Activated naive CD8-positive, alpha-beta T cell treated with anti-CD3 and anti-CD28 coated beads for 36 hours (primary cell): ENCODE measurements around the gene CCL7. TPM values are rescaled to one million over a fixed set of nuclear protein-coding genes. Genes with fewer than 3 reads are reported as not detected.

Experiments used
- DNase-seq: peaks from one replicate; pipeline ENCODE4 v3.0.0; 2021
- H3K27ac Mint-ChIP-seq: one replicate; pipeline ENCODE4 v1.8.0; 2022; ENCODE audit warnings: mild to moderate bottlenecking, moderate library complexity, mixed read lengths
- H3K27me3 Mint-ChIP-seq: one replicate; pipeline ENCODE4 v1.8.0; 2022; ENCODE audit warnings: mild to moderate bottlenecking, mixed read lengths
- H3K36me3 Mint-ChIP-seq: one replicate; pipeline ENCODE4 v1.8.0; 2021; ENCODE audit warnings: mild to moderate bottlenecking, mixed read lengths
- H3K4me1 Mint-ChIP-seq: one replicate; pipeline ENCODE4 v1.8.0; 2021; ENCODE audit warnings: mixed read lengths
- H3K4me3 Mint-ChIP-seq: one replicate; pipeline ENCODE4 v1.8.0; 2022; ENCODE audit warnings: mild to moderate bottlenecking, moderate library complexity, mixed read lengths
- H3K9me3 Mint-ChIP-seq: one replicate; pipeline ENCODE4 v1.8.0; 2022; ENCODE audit warnings: mixed read lengths
- total RNA-seq, 2 experiments: library from RNA; stranded (reverse); gene quantifications; one replicate each; pipeline ENCODE4 v1.2.3, GENCODE V29; 2021

CCL7 gene
- total RNA-seq, 2 experiments from 2014 or later, result not detected

DNA sequence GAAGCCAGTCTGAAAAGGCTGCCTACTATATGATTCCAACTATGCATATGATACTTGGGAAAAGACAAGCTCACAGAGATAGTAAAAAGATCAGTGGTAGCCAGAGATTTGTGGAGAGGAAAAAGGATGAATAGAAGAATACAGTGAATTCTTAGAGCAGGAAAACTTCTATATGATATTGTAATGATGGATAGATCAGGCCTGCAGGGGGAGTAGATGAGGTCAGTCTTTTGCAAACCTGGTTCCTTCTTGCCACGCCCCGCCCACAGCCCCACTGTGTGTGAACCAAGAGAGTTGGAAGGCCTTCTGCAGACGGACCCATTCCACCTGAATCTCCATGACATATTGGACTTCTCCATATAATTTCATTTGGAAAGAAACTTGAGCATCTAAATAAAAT lies 48.5 kb downstream of the CCL7 start:
- no peak overlapping the region for H3K4me3 Mint-ChIP-seq
- no peak for DNase-seq
- no peaks in the 10 kb centered on the region for H3K9me3 Mint-ChIP-seq
- H3K27me3 Mint-ChIP-seq, result peaks cover 9% of the 10 kb centered on the region
- no peaks in the 10 kb centered on the region for H3K36me3 Mint-ChIP-seq
- H3K4me1 Mint-ChIP-seq, result no peaks in the 10 kb centered on the region
- H3K27ac Mint-ChIP-seq, result no peak overlapping the region

DNA sequence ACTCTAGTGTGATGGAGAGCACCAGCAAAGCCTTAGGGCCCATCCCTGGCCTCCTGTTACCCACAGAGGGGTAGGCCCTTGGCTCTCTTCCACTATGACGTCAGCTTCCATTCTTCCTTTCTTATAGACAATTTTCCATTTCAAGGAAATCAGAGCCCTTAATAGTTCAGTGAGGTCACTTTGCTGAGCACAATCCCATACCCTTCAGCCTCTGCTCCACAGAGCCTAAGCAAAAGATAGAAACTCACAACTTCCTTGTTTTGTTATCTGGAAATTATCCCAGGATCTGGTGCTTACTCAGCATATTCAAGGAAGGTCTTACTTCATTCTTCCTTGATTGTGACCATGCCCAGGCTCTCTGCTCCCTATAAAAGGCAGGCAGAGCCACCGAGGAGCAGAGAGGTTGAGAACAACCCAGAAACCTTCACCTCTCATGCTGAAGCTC lies 49.0 kb downstream of the CCL7 start, which contains the start of gene CCL8:
Gene CCL8 (plus strand): TSS at position 397 of the 445 bp plus-strand sequence. CDS start 67 bp downstream, outside the sequence.
- Mint-ChIP-seq H3K4me1 (no peaks in the 10 kb centered on the region), H3K36me3 (no peaks in the 10 kb centered on the region), H3K27ac (no peak within 1 kb of the TSS), H3K9me3 (peaks cover under 1% of the 10 kb centered on the region), H3K27me3 (peaks cover 9% of the 10 kb centered on the region), H3K4me3 (no peak within 1 kb of the TSS)
- DNase-seq, result no peak

Other genes starting within 250 kb of the CCL7 start
- gene CCL2, start 14.9 kb upstream of the CCL7 start, total RNA-seq, result not detected
- gene CCL11, start 15.5 kb downstream of the CCL7 start, total RNA-seq, result not detected
- gene CCL8, start 49.2 kb downstream of the CCL7 start, total RNA-seq, result not detected
- not detected for gene CCL13, start 86.3 kb downstream of the CCL7 start, total RNA-seq
- gene CCL1, start 93.0 kb downstream of the CCL7 start, total RNA-seq, result not detected